RPMI7951 (cell line): ENCODE data around the gene ADRB1. TPM values are rescaled to one million over a fixed set of nuclear protein-coding genes. Genes with fewer than 3 reads are reported as not detected.

Experiments
- DNase-seq: peaks from one replicate; pipeline ENCODE4 v3.0.0-alpha.2; 2012; ENCODE audit warnings: low read depth
- total RNA-seq: library from RNA; depleted of rRNA; stranded (reverse); fragments of >200 nt; shearing (Covaris generic); gene quantifications from 2 replicates; pipeline ENCODE4 v1.2.3, GENCODE V29; 2014; rRNA removed

The ADRB1 gene
- total RNA-seq: not detected in 2 replicates

DNA sequence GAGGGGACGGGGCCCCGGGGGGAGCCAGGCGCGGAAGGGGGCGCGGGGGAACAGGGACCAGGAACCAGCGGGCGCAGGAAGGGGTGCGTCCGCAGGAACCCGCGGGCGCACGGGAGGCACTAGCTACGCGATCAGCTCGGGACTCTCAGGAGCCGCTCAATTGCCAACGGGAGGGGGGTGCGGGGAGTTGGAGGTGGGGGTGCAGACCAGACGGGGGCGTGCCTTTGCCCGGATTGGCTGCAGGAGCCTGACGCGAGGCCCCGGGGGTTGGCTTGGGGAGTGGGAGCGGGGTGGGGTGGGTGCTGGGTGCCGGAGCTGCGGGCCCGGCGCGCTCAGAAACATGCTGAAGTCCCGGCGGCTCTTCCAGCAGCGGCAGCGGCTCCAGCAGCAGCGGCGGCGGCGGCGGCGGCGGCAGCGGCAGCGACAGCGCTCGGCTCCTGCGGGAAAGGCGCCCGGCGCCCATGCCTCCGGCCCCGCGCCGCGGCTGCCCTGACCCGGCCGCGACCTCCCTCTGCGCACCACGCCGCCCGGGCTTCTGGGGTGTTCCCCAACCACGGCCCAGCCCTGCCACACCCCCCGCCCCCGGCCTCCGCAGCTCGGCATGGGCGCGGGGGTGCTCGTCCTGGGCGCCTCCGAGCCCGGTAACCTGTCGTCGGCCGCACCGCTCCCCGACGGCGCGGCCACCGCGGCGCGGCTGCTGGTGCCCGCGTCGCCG, at the start of gene ADRB1:
TSS of gene ADRB1 (plus strand) at position 335 of the 715 bp plus-strand sequence. CDS start at position 602, 267 bp downstream.
- no peak for DNase-seq

DNA sequence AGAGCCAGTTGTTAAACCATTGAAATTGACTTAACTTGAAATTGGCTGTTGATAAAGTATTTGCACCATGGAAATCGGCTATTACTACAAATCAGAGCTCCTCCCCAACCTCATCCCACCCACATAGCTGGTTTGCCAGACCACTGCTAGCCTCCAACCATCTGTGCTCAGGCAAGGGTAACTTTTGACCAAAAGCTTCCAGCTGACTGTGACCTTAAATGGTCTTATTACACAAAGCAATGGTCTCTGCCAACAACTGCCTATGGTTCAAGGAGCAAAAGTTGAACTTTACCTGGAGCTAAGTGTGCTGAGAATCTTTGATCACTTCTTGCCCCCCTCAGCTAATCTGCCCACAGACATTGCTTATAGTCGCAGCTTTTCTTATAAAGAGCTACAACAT, 48.5 kb upstream of the ADRB1 start:
- DNase-seq: no peak

DNA sequence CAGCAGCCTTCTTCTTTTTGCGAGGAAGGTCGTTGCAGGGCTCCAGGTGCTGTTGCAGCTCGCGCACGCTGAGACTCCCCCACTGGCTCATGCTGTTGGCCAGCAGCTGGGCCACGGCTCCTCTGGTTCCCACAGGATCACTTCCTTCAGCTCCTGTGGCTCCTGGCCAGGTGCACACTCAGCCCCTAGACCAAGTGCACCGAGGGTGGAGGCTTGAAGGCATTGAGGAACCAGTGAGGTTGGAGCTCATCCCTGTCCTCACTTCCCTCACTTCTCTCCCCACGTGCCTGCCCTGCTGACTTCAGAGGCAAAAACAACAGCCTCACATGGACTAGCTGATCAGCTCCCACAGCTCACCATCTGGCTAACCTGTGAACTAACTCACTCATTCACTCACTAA, 46.2 kb upstream of the ADRB1 start:
- DNase-seq: no peak

DNA sequence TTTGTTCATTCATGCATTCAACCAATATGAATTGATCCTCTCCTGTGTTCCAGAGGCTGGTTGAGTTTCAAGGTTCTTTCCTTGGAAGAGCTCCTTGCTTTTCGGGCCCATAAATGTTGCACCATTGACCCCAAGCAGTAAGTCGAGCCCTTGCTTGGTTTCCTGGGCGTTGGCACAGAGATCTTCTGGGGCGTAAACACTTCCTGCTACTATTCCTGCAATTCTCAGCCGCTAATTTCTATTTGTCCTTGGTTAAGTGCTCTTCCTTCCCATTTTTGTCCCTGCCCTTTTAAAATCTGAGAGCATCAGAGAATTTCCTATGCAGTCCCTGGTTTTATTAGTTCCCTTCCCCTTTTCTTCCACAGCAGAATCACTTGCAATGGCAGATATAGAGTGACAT, 44.1 kb upstream of the ADRB1 start:
- no peak for DNase-seq

DNA sequence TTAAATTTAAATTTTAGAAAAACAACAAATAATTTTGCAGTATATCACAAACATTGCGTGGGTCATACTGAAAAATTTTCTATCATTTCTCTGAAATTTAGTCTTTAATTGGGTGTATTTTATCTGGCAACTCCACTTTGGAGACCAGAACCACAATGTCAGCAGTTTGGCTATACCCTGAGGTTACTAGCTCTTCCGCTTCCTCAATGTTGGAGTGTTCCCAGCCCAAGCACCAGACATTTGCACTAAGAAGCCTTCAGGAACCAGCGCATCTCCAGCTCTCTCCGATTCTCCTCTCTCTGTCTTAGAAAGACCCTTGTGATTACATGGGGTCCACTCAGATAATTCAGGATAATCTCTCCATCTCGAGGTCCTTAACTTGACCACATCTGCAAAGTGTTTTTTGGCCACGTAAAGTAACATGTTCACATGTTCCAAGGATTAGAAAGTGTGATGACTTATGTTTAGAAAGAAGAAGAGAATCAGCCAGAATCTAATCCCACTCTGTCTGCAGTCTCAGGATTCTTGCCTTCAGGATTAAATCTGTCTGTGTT, 43.1 kb upstream of the ADRB1 start:
- DNase-seq: no peak

DNA sequence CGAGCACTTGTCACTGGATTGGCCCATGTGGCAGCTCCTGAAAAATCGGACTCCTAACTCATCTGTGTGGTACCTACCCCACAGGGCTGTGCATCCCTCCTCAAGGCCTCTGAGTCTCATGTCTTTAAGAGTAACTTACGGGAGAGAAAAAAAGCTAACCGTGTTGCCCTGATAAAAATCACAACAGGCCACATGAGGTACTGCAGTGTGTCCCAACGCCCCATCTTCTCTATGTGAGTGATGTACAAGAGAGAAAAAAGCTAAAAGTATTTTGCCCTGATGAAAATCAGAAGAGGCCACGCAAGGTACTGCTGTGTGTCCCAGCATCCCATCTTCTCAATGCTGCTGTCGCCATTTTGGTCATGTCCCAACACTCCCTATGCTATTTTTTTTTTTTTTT, 41.2 kb upstream of the ADRB1 start:
- DNase-seq: no peak

DNA sequence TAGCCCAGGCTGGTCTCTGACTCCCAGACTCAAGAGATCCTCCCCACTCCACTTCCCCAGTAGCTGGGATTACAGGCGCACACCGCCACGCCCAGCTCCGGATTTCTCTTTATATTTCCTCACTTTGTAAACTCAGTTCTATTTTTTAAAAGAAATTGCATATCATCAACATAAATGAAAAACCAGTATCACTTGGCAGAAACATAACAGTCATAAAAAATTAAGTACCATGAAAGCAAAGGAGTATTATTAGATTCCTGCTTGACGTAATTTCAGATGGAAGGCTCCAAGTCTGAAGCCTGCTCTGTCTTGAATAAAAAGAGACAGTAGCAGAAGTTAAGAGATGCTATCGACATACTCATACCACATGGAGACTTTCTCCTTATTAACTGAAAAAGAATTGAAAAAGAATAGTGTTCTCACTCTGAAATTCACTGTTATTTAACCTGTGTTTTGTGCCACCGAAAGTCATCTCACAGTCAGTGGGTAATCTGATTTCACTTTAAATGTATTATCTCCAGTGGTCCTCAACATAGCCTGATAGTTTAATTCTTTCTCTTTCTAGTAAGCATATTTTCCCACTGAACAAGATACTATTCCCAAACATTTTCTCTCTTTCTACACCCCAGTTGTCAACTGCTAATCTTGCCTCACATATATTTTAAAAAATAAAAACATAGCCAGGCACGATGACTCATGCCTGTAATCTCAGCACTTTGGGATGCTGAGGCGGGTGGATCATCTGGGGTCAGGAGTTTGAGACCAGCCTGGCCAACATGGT, 40.3 kb upstream of the ADRB1 start:
- no peak for DNase-seq

DNA sequence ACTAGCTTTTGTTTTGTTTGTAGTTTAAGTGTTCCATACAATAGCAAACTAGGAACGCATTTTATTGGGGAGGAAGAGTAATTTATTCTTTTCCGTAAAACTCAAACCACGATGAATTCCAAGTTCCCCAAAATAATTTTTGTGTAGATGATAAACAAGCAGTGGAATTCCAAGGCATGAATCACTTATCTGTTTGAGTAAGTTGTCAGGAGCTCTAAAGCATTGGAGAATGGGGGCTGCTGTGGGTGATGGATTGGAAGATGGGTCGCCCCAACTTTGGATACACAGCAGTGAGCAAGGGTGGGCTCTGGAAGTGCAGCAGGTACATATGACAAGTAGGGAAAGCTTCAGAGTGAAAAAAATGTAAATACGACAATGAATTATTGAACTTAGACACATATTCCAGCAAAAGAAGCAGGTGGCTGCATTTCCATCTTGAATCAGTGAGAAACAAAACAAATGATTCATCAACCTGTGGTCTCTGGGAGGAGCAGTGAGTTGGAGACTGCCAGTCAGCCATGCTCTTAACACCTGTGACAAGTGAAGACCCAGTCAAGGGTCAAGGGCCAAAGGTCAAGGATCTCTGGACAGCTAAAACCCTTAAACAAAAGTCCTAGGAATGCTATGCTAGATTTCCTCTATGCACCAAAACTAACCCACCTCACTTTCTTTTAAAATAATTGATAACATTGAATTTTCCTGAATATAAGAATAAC, 34.2 kb upstream of the ADRB1 start:
- no peak for DNase-seq

DNA sequence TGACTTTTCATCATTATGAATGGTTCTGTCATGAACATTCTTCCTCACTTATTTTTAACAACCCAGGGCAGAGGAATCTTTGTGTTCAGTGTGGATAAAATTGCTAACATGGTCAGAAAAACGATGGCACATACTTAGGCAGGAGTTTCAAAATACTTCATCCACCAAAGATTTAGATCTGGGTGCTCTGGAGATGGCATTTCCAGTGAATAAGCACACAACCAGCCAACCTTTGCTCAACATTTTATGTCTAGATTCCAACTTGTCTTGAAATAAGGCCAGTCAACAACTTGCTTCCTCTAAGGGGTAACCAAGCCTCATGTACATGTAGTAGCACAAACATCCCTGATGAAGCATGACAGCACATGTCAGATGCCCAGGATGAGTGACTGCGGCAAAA, 33.4 kb upstream of the ADRB1 start:
- no peak for DNase-seq

DNA sequence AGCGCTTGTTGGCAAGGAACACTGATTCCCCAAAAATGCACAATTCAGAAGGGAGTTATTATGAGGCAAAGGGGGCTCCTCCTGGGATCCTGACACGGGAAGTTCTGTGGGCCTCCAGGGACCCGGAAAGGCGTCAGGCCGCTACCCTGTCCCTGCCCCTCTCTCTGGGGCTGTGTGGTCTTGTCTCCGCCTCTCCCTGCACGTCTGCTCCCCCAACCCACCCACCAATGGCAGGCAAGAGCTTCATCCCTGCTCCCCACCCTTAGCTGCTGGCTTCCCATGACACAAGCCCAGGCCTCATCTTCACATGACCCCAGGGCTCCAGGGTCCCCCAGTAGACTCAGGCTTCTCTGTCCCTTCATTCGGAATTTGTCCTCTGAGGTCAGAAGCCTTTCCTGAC, 31.0 kb upstream of the ADRB1 start:
- no peak for DNase-seq

DNA sequence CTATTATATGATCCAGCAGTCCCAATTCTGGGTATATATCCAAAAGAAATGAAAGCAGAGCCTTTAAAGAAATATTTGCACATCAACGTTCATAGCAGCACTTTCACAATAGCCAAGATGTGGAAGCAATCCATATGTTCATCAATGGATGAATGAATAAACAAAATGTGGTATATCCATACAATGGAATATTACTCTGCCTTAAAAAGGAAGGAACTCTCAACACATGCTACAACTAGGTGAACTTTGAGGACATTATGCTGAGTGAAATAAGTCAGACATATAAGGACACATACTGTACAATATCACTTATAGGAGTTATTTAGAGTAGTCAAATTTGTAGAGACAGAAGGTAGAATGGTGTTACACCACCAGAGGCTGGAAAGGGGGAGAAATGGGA, 28.0 kb upstream of the ADRB1 start:
- no peak for DNase-seq

DNA sequence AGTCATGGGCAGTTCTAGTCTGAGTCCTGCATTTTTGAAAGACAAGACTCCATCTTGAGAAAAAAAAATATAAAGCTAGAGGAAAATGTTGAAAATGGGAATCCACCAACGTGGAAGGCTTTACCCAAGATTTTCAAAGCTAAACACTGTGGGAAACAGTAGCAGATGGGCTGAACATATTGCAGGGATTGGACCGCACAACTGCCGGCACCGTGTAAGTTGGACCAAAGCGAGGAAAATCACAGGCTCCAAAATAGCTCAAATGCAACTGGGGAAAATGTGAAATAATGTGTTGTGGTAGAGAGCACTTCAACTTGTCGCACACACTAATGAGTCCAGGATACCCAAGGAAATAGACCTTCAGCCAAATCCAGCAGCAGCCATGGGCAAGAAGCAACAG, 26.4 kb upstream of the ADRB1 start:
- no peak for DNase-seq

DNA sequence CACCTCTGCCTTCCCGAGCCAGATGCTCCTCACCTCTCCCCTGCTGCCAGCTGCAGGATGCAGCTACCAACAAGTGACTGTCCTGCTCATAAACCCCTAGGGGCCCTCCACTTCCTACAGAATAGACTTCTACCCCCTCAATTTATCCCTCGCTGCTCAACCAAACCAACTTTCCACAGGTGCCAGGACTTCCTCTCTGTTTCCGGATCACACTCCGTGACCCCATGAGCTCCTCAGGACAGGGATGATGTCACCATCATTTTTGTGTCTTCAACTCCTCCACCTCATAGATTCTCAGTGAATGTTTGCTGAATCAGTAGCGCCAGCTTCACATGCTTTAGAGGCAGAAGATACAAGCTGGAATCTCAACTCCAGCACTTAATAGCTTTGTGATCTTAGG, 25.8 kb upstream of the ADRB1 start:
- DNase-seq: no peak

DNA sequence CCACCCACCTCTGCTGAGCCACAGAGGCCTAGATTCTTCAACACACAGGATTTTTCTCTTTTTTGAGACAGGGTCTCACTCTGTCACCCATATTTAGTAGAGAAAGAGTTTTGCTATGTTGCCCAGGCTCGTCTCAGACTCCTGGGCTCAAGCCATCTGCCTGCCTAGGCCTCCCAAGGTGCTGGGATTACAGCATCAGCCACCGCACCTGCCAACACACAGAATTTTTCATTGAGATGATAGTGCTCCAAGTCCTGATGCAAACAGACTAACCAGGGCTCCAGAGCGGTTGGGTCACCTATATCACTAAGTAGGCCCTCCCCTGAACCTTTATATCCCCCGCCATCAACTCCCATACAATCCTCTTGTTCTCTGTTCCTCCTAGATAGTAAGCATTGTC, 24.4 kb upstream of the ADRB1 start:
- DNase-seq: no peak

DNA sequence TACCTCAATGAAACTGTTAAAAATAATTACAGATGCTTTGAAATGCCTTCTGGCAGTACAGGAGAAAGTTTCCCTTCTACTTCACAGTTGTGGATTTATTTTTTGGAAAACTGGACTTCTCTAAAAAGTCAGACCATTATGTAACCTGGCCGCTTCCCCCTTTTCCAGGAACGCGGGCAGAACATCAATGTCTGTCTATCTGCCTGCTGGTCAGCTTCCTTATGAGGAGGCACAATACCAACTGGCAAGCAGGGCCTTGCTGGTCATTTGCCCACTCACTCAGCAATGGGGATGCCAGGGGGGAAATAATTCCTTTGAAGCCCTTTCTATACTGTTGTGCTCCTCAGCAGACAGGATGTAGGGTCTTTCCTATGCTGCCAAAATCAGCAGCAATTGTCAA, 22.5 kb upstream of the ADRB1 start:
- no peak for DNase-seq

DNA sequence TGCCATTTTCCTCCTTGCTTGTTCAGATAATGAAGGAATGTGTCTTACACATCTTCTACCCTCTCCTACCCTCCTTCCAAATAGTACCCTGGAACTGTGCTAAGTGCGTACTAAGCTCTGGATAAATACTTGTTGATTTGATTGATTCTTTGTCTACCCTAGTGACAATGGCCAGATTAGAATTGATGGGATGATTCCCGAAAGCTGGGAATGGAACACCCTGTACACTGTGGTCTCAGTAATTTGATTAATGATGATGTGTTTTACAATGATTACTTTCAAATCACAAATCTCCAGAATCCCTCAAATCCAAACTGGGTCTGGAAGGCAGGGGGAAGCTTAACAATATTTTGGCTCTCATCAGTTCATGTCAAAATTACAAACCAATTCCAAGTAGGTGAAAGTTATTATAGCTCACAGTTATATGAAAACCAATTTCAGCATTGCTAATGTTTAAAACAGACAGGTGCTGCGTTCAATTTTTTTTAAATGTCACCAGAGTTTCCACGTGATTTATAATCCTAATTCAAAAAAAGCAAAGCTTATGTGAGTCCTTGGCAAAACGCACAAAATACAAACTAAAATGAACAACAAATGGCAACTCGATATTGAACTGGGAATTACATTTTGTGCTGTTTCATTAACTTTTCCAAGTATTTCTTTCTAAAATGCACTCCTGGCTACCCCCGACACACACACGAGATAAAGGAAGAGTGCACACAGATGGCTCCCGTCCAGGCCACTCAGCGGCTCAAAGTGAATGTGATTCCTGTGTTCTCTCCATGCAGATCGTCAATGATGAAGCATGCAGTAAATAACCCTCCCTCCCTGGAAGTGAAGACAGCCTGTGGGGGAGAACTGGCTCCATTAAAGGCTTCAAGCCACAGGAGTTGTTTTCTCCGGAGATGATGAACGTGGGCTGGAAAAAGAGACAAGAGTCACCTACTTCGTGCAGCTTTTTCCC, 21.7 kb upstream of the ADRB1 start:
- no peak for DNase-seq

DNA sequence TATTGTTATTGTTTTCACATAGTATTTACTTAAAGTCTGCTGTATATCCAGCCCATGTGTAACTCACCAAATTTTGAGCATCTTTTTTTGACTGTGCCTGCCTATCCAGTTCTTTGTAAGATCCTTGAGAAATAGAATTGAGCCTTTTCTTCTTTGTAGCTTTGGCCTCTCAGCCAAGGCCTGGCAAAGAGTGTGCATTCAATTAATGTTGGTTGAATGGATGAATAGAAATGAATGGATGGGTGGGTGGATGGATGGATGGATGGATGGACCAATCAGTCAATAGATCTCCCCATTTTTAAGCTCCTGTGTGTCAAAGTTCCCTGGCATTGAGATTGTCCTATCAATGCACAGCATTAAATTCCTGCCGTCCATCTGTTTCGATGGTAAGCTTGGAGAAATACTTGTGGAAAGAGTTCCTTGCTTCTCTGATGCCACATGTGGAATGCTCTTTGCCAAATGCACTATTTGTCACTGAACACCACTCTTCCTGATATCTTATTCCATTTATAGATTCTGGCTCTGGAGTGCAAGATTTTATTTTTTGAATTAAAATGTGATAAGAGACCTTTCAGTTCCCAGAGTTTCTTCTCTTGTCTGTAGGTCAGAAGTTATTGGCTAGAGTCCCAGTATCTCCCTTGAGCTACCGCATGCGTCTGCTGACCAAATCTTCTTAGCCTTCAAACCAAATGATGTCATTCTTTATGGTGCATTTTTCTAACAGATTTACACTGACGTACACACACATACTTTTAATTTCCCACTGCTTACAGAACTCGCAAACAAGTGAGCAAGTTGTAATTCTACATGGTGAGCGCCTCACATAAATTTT, 20.7 kb upstream of the ADRB1 start:
- DNase-seq: no peak

DNA sequence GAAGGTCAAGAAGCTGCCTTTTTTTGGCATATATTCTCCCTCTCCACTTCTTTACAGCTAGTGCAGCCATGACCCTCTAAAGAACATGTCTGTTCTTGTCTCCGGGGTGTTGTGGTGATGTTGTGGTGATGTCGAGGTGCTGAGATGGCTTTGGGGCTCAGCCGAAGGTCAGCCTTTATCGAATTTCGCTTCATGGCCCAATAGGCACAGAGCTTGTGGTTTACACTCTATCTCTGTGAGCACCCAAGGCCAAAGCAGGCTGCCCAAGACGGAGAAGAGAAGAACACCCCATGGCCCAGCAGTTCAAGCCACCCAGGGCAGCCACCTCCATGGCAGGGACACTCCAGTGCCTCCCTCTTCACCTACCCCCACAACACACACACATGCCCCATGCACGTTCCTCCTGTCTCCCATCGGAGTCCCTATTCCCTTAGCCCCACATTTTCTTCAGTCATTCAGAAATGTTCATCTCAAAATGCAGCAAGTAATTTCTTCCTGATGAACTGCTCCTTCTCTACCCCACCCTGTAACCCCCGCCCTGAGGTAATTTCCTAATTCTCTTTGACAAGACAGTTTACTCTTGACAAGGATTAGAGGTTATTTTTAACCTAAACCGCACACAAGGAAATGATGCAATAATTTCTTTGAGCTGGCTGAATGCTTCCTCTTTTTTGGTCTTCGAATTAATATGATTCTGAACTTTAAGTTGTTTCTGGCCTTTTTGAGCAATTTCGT, 18.6 kb upstream of the ADRB1 start:
- no peak for DNase-seq

DNA sequence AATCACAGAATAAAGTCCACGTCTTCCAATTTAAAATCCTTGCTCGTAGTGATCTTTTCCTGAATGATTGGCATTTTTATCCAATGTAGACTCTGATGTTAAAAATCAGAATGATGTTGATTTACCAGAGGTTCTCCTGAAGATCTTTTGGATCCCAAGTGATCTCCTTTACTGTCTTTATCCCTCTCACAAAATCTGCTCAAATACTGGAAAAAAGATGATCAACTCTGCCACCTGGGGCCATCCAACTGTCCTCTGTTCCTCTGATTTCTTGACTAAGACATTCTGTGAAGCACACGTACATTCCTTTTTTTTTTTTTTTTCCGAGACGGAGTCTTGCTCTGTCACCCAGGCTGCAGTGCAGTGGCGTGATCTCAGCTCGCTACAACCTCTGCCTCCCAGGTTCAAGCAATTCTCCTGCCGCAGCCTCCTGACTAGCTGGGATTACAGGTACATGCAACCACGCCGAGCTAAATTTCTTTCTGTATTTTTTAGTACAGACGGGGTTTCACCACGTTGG, 18.0 kb upstream of the ADRB1 start:
- no peak for DNase-seq
